ENCODE results near the gene SEC61B.
"Not testable (repeated sequence)": the region's sequence is repeated elsewhere in the genome, so short reads cannot be mapped to it uniquely, and the experiment has no call there.

The SEC61B gene

GRCh38 chr9:99222416-99223270 is 561 bp downstream of the SEC61B start:
- no peaks in the 10 kb centered on the region for H3K9me3 ChIP-seq (ENCODE audit: control insufficient read depth in 1 of 2, low read length in 2 of 2)
- peak overlapping the region; percentile 79 to 95 for H3K4me3 ChIP-seq (ENCODE audit: low read depth in 1 of 2, low read length in 2 of 2)
- H3K4me1 ChIP-seq (ENCODE audit: control insufficient read depth in 1 of 2, insufficient read depth in 2 of 2, low read length in 2 of 2) = peaks cover 9 to 55% of the 10 kb centered on the region in 2 donors
- H3K36me3 ChIP-seq (ENCODE audit: control insufficient read depth in 1 of 2, insufficient read depth in 2 of 2, low read length in 2 of 2) = peaks cover 19 to 26% of the 10 kb centered on the region in 2 donors
- peak overlapping the region; percentile 89 for H3K27ac ChIP-seq (ENCODE audit: low read length)
- no peaks in the 10 kb centered on the region for H3K27me3 ChIP-seq (ENCODE audit: low read depth, low read length)

- Histone ChIP-seq H3K4me1 (ENCODE audit: control insufficient read depth in 1 of 2, insufficient read depth in 2 of 2, low read length in 2 of 2) (peaks cover 9 to 48% of the 10 kb centered on the region in 2 donors), H3K36me3 (ENCODE audit: control insufficient read depth in 1 of 2, insufficient read depth in 2 of 2, low read length in 2 of 2) (peaks cover 22 to 34% of the 10 kb centered on the region in 2 donors), H3K27ac (ENCODE audit: low read length) (no peak overlapping the region), H3K27me3 (ENCODE audit: low read depth, low read length) (no peaks in the 10 kb centered on the region), H3K4me3 (ENCODE audit: low read depth in 1 of 2, low read length in 2 of 2) (no peak overlapping the region), H3K9me3 (ENCODE audit: control insufficient read depth in 1 of 2, low read length in 2 of 2) (no peaks in the 10 kb centered on the region)
Measured at GRCh38 chr9:99224445-99224844, 2.4 kb downstream of the SEC61B start.

GRCh38 chr9:99226054-99226453 is 4.0 kb downstream of the SEC61B start:
- Histone ChIP-seq H3K27me3 (ENCODE audit: low read depth, low read length) (no peaks in the 10 kb centered on the region), H3K27ac (ENCODE audit: low read length) (no peak overlapping the region), H3K4me1 (ENCODE audit: control insufficient read depth in 1 of 2, insufficient read depth in 2 of 2, low read length in 2 of 2) (peaks cover 9 to 33% of the 10 kb centered on the region in 2 donors), H3K9me3 (ENCODE audit: control insufficient read depth in 1 of 2, low read length in 2 of 2) (no peaks in the 10 kb centered on the region), H3K4me3 (ENCODE audit: low read depth in 1 of 2, low read length in 2 of 2) (no peak overlapping the region), H3K36me3 (ENCODE audit: control insufficient read depth in 1 of 2, insufficient read depth in 2 of 2, low read length in 2 of 2) (peaks cover 29 to 48% of the 10 kb centered on the region in 2 donors)

- no peaks in the 10 kb centered on the region for H3K9me3 ChIP-seq (ENCODE audit: control insufficient read depth in 1 of 2, low read length in 2 of 2)
- H3K27ac ChIP-seq (ENCODE audit: low read length) = no peak overlapping the region
- no peak overlapping the region for H3K4me3 ChIP-seq (ENCODE audit: low read depth in 1 of 2, low read length in 2 of 2)
- peaks cover 25 to 59% of the 10 kb centered on the region in 2 donors for H3K36me3 ChIP-seq (ENCODE audit: control insufficient read depth in 1 of 2, insufficient read depth in 2 of 2, low read length in 2 of 2)
- peaks cover 0 to 9% of the 10 kb centered on the region in 2 donors for H3K4me1 ChIP-seq (ENCODE audit: control insufficient read depth in 1 of 2, insufficient read depth in 2 of 2, low read length in 2 of 2)
- no peaks in the 10 kb centered on the region for H3K27me3 ChIP-seq (ENCODE audit: low read depth, low read length)
Measured at GRCh38 chr9:99230206-99230605, 8.1 kb downstream of the SEC61B start.

- Histone ChIP-seq H3K36me3 (ENCODE audit: control insufficient read depth in 1 of 2, insufficient read depth in 2 of 2, low read length in 2 of 2) (peaks cover 22 to 56% of the 10 kb centered on the region in 2 donors), H3K4me1 (ENCODE audit: control insufficient read depth in 1 of 2, insufficient read depth in 2 of 2, low read length in 2 of 2) (no peaks in the 10 kb centered on the region), H3K9me3 (ENCODE audit: control insufficient read depth in 1 of 2, low read length in 2 of 2) (no peaks in the 10 kb centered on the region), H3K27ac (ENCODE audit: low read length) (no peak overlapping the region), H3K4me3 (ENCODE audit: low read depth in 1 of 2, low read length in 2 of 2) (no peak overlapping the region), H3K27me3 (ENCODE audit: low read depth, low read length) (no peaks in the 10 kb centered on the region)
Measured at GRCh38 chr9:99231711-99232110, 9.6 kb downstream of the SEC61B start.

GRCh38 chr9:99234618-99235017 is 12.5 kb downstream of the SEC61B start:
- Histone ChIP-seq H3K9me3 (ENCODE audit: control insufficient read depth in 1 of 2, low read length in 2 of 2) (no peaks in the 10 kb centered on the region), H3K36me3 (ENCODE audit: control insufficient read depth in 1 of 2, insufficient read depth in 2 of 2, low read length in 2 of 2) (peaks cover 10 to 54% of the 10 kb centered on the region in 2 donors), H3K4me3 (ENCODE audit: low read depth in 1 of 2, low read length in 2 of 2) (no peak overlapping the region)

GRCh38 chr9:99235069-99235468 is 13.0 kb downstream of the SEC61B start:
- Histone ChIP-seq H3K9me3 (ENCODE audit: control insufficient read depth in 1 of 2, low read length in 2 of 2) (no peaks in the 10 kb centered on the region), H3K4me1 (ENCODE audit: control insufficient read depth in 1 of 2, insufficient read depth in 2 of 2, low read length in 2 of 2) (no peaks in the 10 kb centered on the region), H3K27ac (ENCODE audit: low read length) (no peak overlapping the region), H3K27me3 (ENCODE audit: low read depth, low read length) (no peaks in the 10 kb centered on the region), H3K4me3 (ENCODE audit: low read depth in 1 of 2, low read length in 2 of 2) (no peak overlapping the region), H3K36me3 (ENCODE audit: control insufficient read depth in 1 of 2, insufficient read depth in 2 of 2, low read length in 2 of 2) (peaks cover 10 to 56% of the 10 kb centered on the region in 2 donors)

More at GRCh38 chr9:99234618-99235017, 12.5 kb downstream of the SEC61B start:
- Histone ChIP-seq H3K27ac (ENCODE audit: low read length) (no peak overlapping the region), H3K27me3 (ENCODE audit: low read depth, low read length) (no peaks in the 10 kb centered on the region), H3K4me1 (ENCODE audit: control insufficient read depth in 1 of 2, insufficient read depth in 2 of 2, low read length in 2 of 2) (no peaks in the 10 kb centered on the region)

GRCh38 chr9:99235926-99236634 is 14.0 kb downstream of the SEC61B start:
- no peaks in the 10 kb centered on the region for H3K9me3 ChIP-seq (ENCODE audit: control insufficient read depth in 1 of 2, low read length in 2 of 2)

GRCh38 chr9:99237356-99237755 is 15.3 kb downstream of the SEC61B start:
- peaks cover 0 to 37% of the 10 kb centered on the region in 2 donors for H3K36me3 ChIP-seq (ENCODE audit: control insufficient read depth in 1 of 2, insufficient read depth in 2 of 2, low read length in 2 of 2)
- no peaks in the 10 kb centered on the region for H3K27me3 ChIP-seq (ENCODE audit: low read depth, low read length)
- H3K4me3 ChIP-seq (ENCODE audit: low read depth in 1 of 2, low read length in 2 of 2) = no peak overlapping the region
- no peaks in the 10 kb centered on the region for H3K4me1 ChIP-seq (ENCODE audit: control insufficient read depth in 1 of 2, insufficient read depth in 2 of 2, low read length in 2 of 2)
- no peak overlapping the region for H3K27ac ChIP-seq (ENCODE audit: low read length)
- H3K9me3 ChIP-seq (ENCODE audit: control insufficient read depth in 1 of 2, low read length in 2 of 2) = no peaks in the 10 kb centered on the region

More at GRCh38 chr9:99235926-99236634, 14.0 kb downstream of the SEC61B start:
- no peak overlapping the region for H3K4me3 ChIP-seq (ENCODE audit: low read depth in 1 of 2, low read length in 2 of 2)
- H3K4me1 ChIP-seq (ENCODE audit: control insufficient read depth in 1 of 2, insufficient read depth in 2 of 2, low read length in 2 of 2) = no peaks in the 10 kb centered on the region
- H3K36me3 ChIP-seq (ENCODE audit: control insufficient read depth in 1 of 2, insufficient read depth in 2 of 2, low read length in 2 of 2) = peaks cover 2 to 49% of the 10 kb centered on the region in 2 donors
- H3K27me3 ChIP-seq (ENCODE audit: low read depth, low read length) = no peaks in the 10 kb centered on the region
- no peak overlapping the region for H3K27ac ChIP-seq (ENCODE audit: low read length)

GRCh38 chr9:99237849-99238248 is 15.8 kb downstream of the SEC61B start:
- not testable (repeated sequence) for H3K9me3 ChIP-seq (ENCODE audit: control insufficient read depth in 1 of 2, low read length in 2 of 2); H3K4me1 ChIP-seq (ENCODE audit: control insufficient read depth in 1 of 2, insufficient read depth in 2 of 2, low read length in 2 of 2); H3K4me3 ChIP-seq (ENCODE audit: low read depth in 1 of 2, low read length in 2 of 2); H3K27ac ChIP-seq (ENCODE audit: low read length); H3K27me3 ChIP-seq (ENCODE audit: low read depth, low read length)
- H3K36me3 ChIP-seq (ENCODE audit: control insufficient read depth in 1 of 2, insufficient read depth in 2 of 2, low read length in 2 of 2) = peaks cover 0 to 34% of the 10 kb centered on the region in 2 donors

- Histone ChIP-seq H3K36me3 (ENCODE audit: control insufficient read depth in 1 of 2, insufficient read depth in 2 of 2, low read length in 2 of 2) (peaks cover 0 to 30% of the 10 kb centered on the region in 2 donors), H3K4me1 (ENCODE audit: control insufficient read depth in 1 of 2, insufficient read depth in 2 of 2, low read length in 2 of 2) (no peaks in the 10 kb centered on the region), H3K27ac (ENCODE audit: low read length) (no peak overlapping the region), H3K27me3 (ENCODE audit: low read depth, low read length) (no peaks in the 10 kb centered on the region), H3K9me3 (ENCODE audit: control insufficient read depth in 1 of 2, low read length in 2 of 2) (no peaks in the 10 kb centered on the region), H3K4me3 (ENCODE audit: low read depth in 1 of 2, low read length in 2 of 2) (no peak overlapping the region)
Measured at GRCh38 chr9:99238331-99238730, 16.2 kb downstream of the SEC61B start.
